ENCODE measurements around the gene TMEM270. TPM values are rescaled to one million over a fixed set of nuclear protein-coding genes. Genes with fewer than 3 reads are reported as not detected.

The TMEM270 gene
- total RNA-seq, 1 experiment from 2014 or later: 0.28 TPM

GRCh38 chr7:73824986-73825385 lies 36.0 kb upstream of the TMEM270 start:
- no peak overlapping the region for H3K4me3 Mint-ChIP-seq
- POLR2A ChIA-PET: interaction anchor here (3.4 kb wide), 1 partner anchor 17 kb away, joined by 11 read pairs; the partner anchor contains the start of gene METTL27

DNA sequence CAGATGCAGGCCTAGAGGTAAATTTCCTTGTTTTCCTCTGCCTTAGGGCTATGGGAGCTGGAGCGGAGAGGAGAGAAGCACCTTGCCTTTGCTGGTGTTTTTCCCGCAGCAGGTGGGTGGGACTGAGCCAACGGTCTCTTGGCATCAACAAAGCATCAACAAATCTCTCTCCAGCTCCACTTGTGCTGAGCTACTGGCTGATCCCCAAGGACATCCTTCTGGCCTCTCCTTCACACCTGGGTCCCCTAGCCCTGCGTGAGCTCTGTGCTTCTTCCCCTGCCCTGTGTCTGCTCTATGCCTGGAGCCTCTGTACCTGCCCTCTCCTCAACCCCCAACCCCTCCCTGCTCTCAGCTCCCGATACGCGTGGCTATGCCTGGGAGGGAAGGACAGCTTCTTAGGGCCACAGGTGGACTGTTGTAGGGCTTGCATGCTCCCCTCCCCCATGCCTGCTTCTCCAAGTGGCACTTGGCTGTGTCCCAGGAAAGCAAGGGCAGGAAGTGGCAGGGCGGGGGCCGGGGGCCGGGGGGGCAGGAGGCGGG lies 33.3 kb upstream of the TMEM270 start:
- TF ChIP-seq CBFB (CRISPR knock-in tag; IDR thresholded peaks at IDR 0.05; ENCODE audit: low read depth) (no peak), ZNF317 (CRISPR knock-in tag; IDR thresholded peaks at IDR 0.05; ENCODE audit: borderline replicate concordance, low read depth) (no peak), GRHL2 (CRISPR knock-in tag; IDR thresholded peaks at IDR 0.05; ENCODE audit: insufficient replicate concordance, severe bottlenecking) (no peak), GABPB1 (CRISPR knock-in tag; IDR thresholded peaks at IDR 0.05) (no peak), CREM (CRISPR knock-in tag; IDR thresholded peaks at IDR 0.05) (no peak), JUN (CRISPR knock-in tag; IDR thresholded peaks at IDR 0.05) (no peak), ATF1 (CRISPR knock-in tag; IDR thresholded peaks at IDR 0.05) (no peak)
- Mint-ChIP-seq H3K36me3 (no peaks in the 10 kb centered on the region), H3K4me1 (peaks cover 68% of the 10 kb centered on the region), H3K27ac (peak overlapping the region; percentile 97), H3K27me3 (ENCODE audit: low read depth) (peaks cover 8% of the 10 kb centered on the region), H3K9me3 (no peaks in the 10 kb centered on the region), H3K4me3 (0 out of 2 replicates have a peak overlapping the region, but pooled peaks have one; percentile 13)
- peak; percentile 63 for DNase-seq (ENCODE audit: low spot score)
- CTCF ChIA-PET: interaction anchor here (0.5 to 7.9 kb wide), 12 partner anchors 9 to 221 kb away, joined by 3 to 68 read pairs (median 4); partner anchors contain the start of genes CLDN3 and METTL27
- POLR2A ChIA-PET: interaction anchor here (0.6 to 3.4 kb wide), 7 partner anchors 12 to 187 kb away, joined by 3 to 11 read pairs (median 7); partner anchors contain the start of genes ABHD11, CLDN3 and METTL27
- ATAC-seq: peak; percentile 16

More at GRCh38 chr7:73824986-73825385, 36.0 kb upstream of the TMEM270 start:
- Mint-ChIP-seq H3K36me3 (no peaks in the 10 kb centered on the region), H3K27ac (no peak overlapping the region), H3K27me3 (ENCODE audit: low read depth) (peaks cover 8% of the 10 kb centered on the region), H3K9me3 (no peaks in the 10 kb centered on the region; the same call in 1 of the 2 replicates), H3K4me1 (peaks cover 52% of the 10 kb centered on the region)
- TF ChIP-seq ZSCAN18 (CRISPR knock-in tag; IDR thresholded peaks at IDR 0.05): no peak
- DNase-seq (ENCODE audit: low spot score) (no peak), ATAC-seq (no peak)
- CTCF ChIA-PET: interaction anchor here (0.7 to 4.1 kb wide), 6 partner anchors 9 to 240 kb away, joined by 3 to 27 read pairs (median 3); no protein-coding TSS in a partner anchor

DNA sequence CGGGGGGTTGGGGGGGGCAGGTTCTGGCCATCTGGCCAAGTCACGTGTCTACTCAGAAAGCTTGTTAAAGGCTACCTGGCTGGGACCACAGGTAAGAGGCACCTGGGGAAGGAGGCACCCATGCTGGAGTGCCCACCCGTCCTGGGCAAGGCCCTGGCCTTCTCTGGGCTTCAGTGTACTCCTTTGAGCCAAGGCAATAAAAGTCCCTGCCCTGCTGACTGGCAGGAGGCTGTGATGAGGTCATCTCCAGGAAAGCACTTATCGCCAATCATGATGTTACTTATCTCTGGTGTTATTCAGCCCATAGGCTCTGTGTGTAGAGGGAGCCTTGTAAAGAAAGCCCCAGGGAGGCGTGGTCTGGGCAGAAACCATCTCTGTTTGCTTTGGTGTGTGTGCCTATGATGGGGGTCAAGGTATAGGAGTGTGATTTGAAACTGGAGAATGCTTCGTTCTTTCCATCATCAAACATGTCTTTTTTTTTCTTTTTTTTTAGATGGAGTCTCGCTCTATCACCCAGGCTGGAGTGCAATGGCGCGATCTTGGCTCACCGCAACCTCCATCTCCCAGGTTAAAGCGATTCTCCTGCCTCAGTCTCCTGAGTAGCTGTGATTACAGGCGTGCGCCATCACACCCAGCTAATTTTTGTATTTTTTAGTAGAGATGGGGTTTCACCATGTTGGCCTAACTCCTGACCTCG lies 32.7 kb upstream of the TMEM270 start:
- Mint-ChIP-seq H3K4me1 (peaks cover 69% of the 10 kb centered on the region), H3K36me3 (no peaks in the 10 kb centered on the region), H3K27me3 (ENCODE audit: low read depth) (peaks cover 7% of the 10 kb centered on the region), H3K27ac (peak overlapping the region; percentile 87), H3K9me3 (no peaks in the 10 kb centered on the region), H3K4me3 (peak overlapping the region; percentile 4)
- ATAC-seq (no peak), DNase-seq (ENCODE audit: low spot score) (no peak)
- POLR2A ChIA-PET: interaction anchor here (1.0 to 3.4 kb wide), 6 partner anchors 12 to 89 kb away, joined by 4 to 11 read pairs (median 8); partner anchors contain the start of genes ABHD11, CLDN3 and METTL27
- CTCF ChIA-PET: interaction anchor here (0.8 to 7.9 kb wide), 11 partner anchors 9 to 221 kb away, joined by 3 to 68 read pairs (median 4); partner anchors contain the start of genes CLDN3 and METTL27
- TF ChIP-seq MYBL2 (CRISPR knock-in tag; IDR thresholded peaks at IDR 0.05) (no peak), AR (CRISPR knock-in tag; IDR thresholded peaks at IDR 0.05) (no peak), ZNF232 (CRISPR knock-in tag; IDR thresholded peaks at IDR 0.05) (no peak), NFE2L1 (CRISPR knock-in tag; IDR thresholded peaks at IDR 0.05) (no peak), E2F5 (CRISPR knock-in tag; IDR thresholded peaks at IDR 0.05) (no peak), SMAD3 (CRISPR knock-in tag; IDR thresholded peaks at IDR 0.05; ENCODE audit: borderline replicate concordance) (no peak), ERG (CRISPR knock-in tag; IDR thresholded peaks at IDR 0.05) (no peak), TEAD1 (CRISPR knock-in tag; IDR thresholded peaks at IDR 0.05) (no peak), FOXK1 (CRISPR knock-in tag; IDR thresholded peaks at IDR 0.05) (no peak), FOXP1 (CRISPR knock-in tag; IDR thresholded peaks at IDR 0.05; ENCODE audit: borderline replicate concordance) (no peak), NFYB (CRISPR knock-in tag; conservative IDR thresholded peaks at IDR 0.05; ENCODE audit: low read depth) (no peak)
- TF ChIP-seq, protein P1, sequence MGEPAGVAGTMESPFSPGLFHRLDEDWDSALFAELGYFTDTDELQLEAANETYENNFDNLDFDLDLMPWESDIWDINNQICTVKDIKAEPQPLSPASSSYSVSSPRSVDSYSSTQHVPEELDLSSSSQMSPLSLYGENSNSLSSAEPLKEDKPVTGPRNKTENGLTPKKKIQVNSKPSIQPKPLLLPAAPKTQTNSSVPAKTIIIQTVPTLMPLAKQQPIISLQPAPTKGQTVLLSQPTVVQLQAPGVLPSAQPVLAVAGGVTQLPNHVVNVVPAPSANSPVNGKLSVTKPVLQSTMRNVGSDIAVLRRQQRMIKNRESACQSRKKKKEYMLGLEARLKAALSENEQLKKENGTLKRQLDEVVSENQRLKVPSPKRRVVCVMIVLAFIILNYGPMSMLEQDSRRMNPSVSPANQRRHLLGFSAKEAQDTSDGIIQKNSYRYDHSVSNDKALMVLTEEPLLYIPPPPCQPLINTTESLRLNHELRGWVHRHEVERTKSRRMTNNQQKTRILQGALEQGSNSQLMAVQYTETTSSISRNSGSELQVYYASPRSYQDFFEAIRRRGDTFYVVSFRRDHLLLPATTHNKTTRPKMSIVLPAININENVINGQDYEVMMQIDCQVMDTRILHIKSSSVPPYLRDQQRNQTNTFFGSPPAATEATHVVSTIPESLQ (CRISPR knock-in tag; IDR thresholded peaks at IDR 0.05): no peak
- TF ChIP-seq, protein P2, sequence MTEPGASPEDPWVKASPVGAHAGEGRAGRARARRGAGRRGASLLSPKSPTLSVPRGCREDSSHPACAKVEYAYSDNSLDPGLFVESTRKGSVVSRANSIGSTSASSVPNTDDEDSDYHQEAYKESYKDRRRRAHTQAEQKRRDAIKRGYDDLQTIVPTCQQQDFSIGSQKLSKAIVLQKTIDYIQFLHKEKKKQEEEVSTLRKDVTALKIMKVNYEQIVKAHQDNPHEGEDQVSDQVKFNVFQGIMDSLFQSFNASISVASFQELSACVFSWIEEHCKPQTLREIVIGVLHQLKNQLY (CRISPR knock-in tag; IDR thresholded peaks at IDR 0.05): no peak

All from WTC11 (cell line).